AG04449 (cell line): ENCODE measurements around the gene NKG7.

Experiments
- CTCF ChIA-PET: fragments of 350-600 bp; formaldehyde crosslinking; extraction: SDS; loops from one replicate; lab custom pipeline; 2021; ENCODE audit warnings: antibody characterized with exemption; lab: Yijun Ruan, JAX
- POLR2A ChIA-PET: fragments of 400-600, 350-600 bp; formaldehyde crosslinking; extraction: SDS; loops from one replicate; lab custom pipeline; 2020; ENCODE audit warnings: antibody characterized with exemption, inconsistent platforms; lab: Yijun Ruan, JAX
- DNase-seq: peaks from one replicate; pipeline ENCODE4 v3.0.0-alpha.2; 2010; ENCODE audit warnings: low read depth, low spot score
- H3K4me3 ChIP-seq: 2 replicates; pipeline ENCODE4 v1.5.1; 2011; ENCODE audit warnings: low read depth, mild to moderate bottlenecking, control low read depth, low read length
- CTCF ChIP-seq: IDR thresholded peaks from one replicate; pipeline ENCODE4 v1.5.1; 2011; ENCODE audit warnings: mild to moderate bottlenecking, moderate library complexity, low read length, control low read depth, inconsistent platforms; ENCODE audit not compliant: insufficient read depth; ENCODE audit errors: missing control alignments

The NKG7 gene

GRCh38 chr19:51377422-51377821 lies 5.0 kb upstream of the NKG7 start:
- POLR2A ChIA-PET = no interaction called here

DNA sequence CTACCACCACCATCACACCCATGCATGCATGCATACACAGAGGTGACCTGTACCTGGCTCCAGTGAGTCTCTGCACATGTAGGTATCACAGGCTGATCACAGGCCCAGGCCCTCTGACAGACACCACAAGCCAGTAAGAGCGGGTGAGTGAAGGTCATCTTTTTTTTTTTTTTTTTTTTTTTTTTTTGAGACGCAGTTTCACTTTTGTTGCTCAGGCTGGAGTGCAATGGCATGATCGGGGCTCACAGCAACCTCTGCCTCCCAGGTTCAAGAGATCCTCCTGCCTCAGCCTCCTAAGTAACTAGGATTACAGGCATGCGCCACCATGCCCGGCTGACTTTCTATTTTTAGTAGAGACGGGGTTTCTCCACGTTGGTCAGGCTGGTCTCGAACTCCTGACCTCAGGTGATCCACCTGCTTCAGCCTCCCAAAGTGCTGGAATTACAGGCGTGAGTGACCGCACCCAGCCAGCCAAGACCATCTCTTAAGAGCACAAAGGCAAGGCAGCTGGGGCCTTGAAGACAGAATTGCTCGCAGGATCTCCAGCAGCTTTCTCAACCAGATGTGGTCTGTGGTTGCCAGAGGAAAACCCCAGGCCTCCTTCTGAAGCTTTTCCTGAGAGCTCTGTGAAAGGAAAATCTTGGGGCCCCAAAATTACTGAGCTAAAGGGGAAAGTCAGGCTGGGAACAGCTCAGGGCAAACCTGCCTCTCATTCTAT lies 3.2 kb upstream of the NKG7 start:
- no peak overlapping the region for H3K4me3 ChIP-seq
- no peak for TF ChIP-seq CTCF
- CTCF ChIA-PET = no interaction called here
- POLR2A ChIA-PET = no interaction called here
- no peak for DNase-seq

More at GRCh38 chr19:51377422-51377821, 5.0 kb upstream of the NKG7 start:
- no peak for DNase-seq
- no peak for TF ChIP-seq CTCF
- CTCF ChIA-PET = interaction anchor here (1.4 kb wide), 1 partner anchor 39 kb away, joined by 3 read pairs; no protein-coding TSS in a partner anchor
- no peak overlapping the region for H3K4me3 ChIP-seq

DNA sequence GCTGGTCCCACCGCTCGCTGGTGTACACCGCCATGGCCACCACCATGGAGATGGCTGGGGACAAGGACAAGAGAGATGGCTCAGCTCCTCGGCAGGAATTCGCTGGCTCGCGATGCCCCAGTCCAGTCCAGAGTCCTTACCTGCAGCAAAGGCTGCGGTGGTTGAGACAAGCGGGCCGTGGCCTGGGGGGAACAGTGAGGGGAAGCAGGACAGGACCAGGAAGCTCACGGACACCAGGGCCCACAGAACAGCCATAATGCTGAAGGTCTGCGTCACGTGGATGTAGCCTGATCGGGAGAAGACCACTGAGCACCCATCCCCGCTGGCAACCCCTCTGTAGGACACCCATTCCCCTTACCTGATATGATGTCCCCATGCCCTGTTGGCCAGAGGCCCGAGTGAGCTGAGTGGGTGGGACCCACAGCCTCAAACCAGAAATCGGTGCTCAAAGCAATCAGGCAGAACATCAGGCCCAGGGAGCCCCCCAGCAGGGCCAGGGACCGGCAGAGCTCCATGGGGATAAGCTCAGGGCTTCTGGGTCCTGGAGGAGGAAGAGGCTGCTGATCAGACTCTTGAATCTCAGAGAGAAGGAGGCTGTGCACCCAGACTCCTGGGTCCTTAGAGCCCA lies 319 bp downstream of the NKG7 start:
- ChIA-PET POLR2A (no interaction called here), CTCF (no interaction called here)
- H3K4me3 ChIP-seq = no peak overlapping the region
- no peak for DNase-seq
- TF ChIP-seq CTCF = no peak

DNA sequence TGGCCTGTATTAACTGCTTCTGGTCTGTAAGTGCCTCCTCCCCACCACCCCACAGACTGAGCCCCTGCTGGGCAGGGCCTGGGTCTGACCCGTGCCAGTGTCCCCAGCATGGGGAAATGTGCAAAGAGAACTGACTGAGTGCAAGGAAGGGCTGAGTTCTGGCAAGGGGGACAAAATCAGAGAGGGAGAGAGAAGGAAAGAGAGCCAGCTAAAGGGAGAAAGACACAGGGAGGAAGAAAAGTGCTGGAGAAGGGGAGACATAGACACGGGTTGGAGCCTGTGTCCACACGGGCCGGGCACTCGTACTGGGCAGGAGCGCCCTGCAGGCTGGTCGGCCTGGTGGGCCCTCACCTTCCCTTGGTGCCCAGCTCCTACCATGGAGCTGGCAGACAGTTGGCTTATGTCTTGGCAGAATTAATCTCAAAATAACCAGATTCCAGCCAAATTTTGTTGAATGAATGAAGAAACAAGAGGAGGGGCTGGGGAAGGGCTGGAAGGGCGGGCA lies 1.2 kb downstream of the NKG7 start:
- POLR2A ChIA-PET = no interaction called here
- CTCF ChIA-PET = no interaction called here
- TF ChIP-seq CTCF = no peak
- DNase-seq = no peak
- H3K4me3 ChIP-seq = no peak overlapping the region

DNA sequence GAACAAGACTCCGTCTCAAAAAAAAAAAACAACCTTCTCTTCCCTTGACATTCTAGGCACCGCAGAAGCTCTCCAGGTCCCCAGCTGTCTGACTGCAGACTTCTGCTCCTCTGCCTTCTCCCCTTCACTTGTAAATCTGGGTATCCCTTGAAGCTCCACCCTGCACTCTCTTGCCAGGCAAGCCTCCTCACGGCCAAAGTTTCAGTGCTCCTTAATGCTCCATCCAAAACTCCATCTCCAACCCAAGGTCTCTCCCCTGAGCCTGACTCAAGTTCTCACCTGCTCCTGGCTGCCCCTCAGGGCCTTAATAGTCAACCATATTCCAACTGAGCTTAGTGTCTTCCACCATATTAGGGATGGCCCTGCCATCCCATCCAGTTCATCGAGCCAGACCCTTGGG lies 2.2 kb downstream of the NKG7 start:
- CTCF ChIA-PET = interaction anchor here (1.4 kb wide), 1 partner anchor 32 kb away, joined by 5 read pairs; no protein-coding TSS in a partner anchor
- DNase-seq = no peak
- TF ChIP-seq CTCF = no peak
- no peak overlapping the region for H3K4me3 ChIP-seq
- POLR2A ChIA-PET = no interaction called here
